Activated naive CD8-positive, alpha-beta T cell treated with anti-CD3 and anti-CD28 coated beads for 36 hours (primary cell): ENCODE results near the gene ATG5. TPM values are rescaled to one million over a fixed set of nuclear protein-coding genes. Genes with fewer than 3 reads are reported as not detected.
"Not testable (repeated sequence)": the region's sequence is repeated elsewhere in the genome, so short reads cannot be mapped to it uniquely, and the experiment has no call there.

Experiments
- DNase-seq: peaks from one replicate; pipeline ENCODE4 v3.0.0; 2021
- H3K27ac Mint-ChIP-seq: one replicate; pipeline ENCODE4 v1.8.0; 2022; ENCODE audit warnings: mild to moderate bottlenecking, moderate library complexity, mixed read lengths
- H3K27me3 Mint-ChIP-seq: one replicate; pipeline ENCODE4 v1.8.0; 2022; ENCODE audit warnings: mild to moderate bottlenecking, mixed read lengths
- H3K36me3 Mint-ChIP-seq: one replicate; pipeline ENCODE4 v1.8.0; 2021; ENCODE audit warnings: mild to moderate bottlenecking, mixed read lengths
- H3K4me1 Mint-ChIP-seq: one replicate; pipeline ENCODE4 v1.8.0; 2021; ENCODE audit warnings: mixed read lengths
- H3K4me3 Mint-ChIP-seq: one replicate; pipeline ENCODE4 v1.8.0; 2022; ENCODE audit warnings: mild to moderate bottlenecking, moderate library complexity, mixed read lengths
- H3K9me3 Mint-ChIP-seq: one replicate; pipeline ENCODE4 v1.8.0; 2022; ENCODE audit warnings: mixed read lengths
- total RNA-seq, 2 experiments: library from RNA; stranded (reverse); gene quantifications; one replicate each; pipeline ENCODE4 v1.2.3, GENCODE V29; 2021

Gene ATG5
- total RNA-seq, 2 experiments from 2014 or later, result 36.9 to 41.8 TPM

DNA sequence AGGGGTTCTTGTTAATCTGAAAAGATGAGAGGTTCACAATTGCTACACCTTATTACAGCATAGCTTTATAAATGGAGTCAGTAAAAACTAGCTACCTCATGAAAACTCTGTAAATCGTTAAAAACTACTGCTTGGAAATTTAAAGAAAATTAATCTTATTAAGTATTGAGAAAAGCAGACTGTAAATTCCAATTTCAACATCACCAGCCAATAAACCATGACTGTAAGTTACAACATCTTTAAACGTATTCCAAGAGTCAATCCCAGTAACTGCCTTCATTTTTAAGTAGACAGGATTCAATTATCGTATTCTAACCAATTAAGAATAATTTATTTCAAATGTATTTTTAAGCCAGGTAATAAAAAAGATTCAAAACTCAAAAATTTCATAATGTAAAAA is 70.3 kb downstream of the ATG5 start:
- H3K27me3 Mint-ChIP-seq, result no peaks in the 10 kb centered on the region
- H3K4me3 Mint-ChIP-seq, result no peak overlapping the region
- peaks cover 12% of the 10 kb centered on the region for H3K4me1 Mint-ChIP-seq
- peaks cover 7% of the 10 kb centered on the region for H3K36me3 Mint-ChIP-seq
- no peak for DNase-seq
- H3K27ac Mint-ChIP-seq, result no peak overlapping the region
- H3K9me3 Mint-ChIP-seq, result no peaks in the 10 kb centered on the region

DNA sequence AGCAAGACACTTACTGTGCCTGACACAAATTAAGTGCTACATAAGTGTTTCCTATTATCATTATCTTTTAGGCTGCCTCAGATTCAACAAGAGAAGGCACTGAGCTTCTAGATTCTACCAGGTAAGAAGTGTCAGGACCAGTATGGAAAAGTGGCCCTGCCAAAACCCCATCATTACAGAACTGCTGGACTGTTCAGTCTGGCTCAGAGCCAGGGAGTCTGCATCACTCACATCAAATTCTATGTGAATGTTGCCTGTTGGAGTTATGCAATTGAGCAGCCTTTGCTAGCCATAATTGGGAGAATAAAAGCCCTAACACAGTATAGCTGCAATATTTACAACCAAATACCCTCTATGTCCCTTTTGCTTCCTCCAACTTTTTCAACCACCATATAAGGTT is 70.9 kb downstream of the ATG5 start:
- Mint-ChIP-seq H3K4me3 (no peak overlapping the region), H3K36me3 (peaks cover 2% of the 10 kb centered on the region), H3K27me3 (no peaks in the 10 kb centered on the region), H3K4me1 (peaks cover 12% of the 10 kb centered on the region), H3K9me3 (no peaks in the 10 kb centered on the region), H3K27ac (no peak overlapping the region)
- DNase-seq, result no peak

DNA sequence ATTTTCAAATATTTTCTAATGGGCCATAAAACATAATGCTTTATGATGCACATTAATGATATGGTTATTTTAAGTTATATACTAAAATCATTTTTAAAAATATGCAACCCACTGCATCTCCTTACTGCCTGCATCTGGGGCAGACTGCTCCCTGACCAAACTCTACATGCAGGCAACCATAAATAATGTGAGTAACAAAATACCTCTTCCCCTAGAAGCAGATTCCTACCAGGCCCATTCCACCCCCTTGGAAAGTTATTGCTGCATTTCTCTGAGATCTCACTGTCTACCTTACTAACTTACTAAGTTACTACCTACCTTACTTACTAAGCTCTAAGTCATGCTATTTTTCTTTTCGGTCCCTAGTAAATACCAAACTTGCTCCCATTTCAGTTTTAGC is 71.8 kb downstream of the ATG5 start:
- DNase-seq, result no peak
- peaks cover 12% of the 10 kb centered on the region for H3K4me1 Mint-ChIP-seq

GRCh38 chr6:106253172-106253571 is 72.4 kb downstream of the ATG5 start:
- Mint-ChIP-seq H3K27me3 (no peaks in the 10 kb centered on the region), H3K27ac (no peak overlapping the region), H3K4me1 (peaks cover 12% of the 10 kb centered on the region), H3K9me3 (no peaks in the 10 kb centered on the region), H3K4me3 (no peak overlapping the region), H3K36me3 (peaks cover 1% of the 10 kb centered on the region)
- DNase-seq, result no peak

More for the DNA sequence above, 71.8 kb downstream of the ATG5 start:
- H3K4me3 Mint-ChIP-seq, result no peak overlapping the region
- peaks cover 1% of the 10 kb centered on the region for H3K36me3 Mint-ChIP-seq
- no peaks in the 10 kb centered on the region for H3K27me3 Mint-ChIP-seq
- no peak overlapping the region for H3K27ac Mint-ChIP-seq
- no peaks in the 10 kb centered on the region for H3K9me3 Mint-ChIP-seq

GRCh38 chr6:106252687-106253086 is 72.9 kb downstream of the ATG5 start:
- no peak for DNase-seq
- Mint-ChIP-seq H3K4me1 (peaks cover 8% of the 10 kb centered on the region), H3K27ac (no peak overlapping the region), H3K36me3 (peaks cover 3% of the 10 kb centered on the region), H3K27me3 (no peaks in the 10 kb centered on the region), H3K9me3 (no peaks in the 10 kb centered on the region), H3K4me3 (no peak overlapping the region)

- H3K4me3 Mint-ChIP-seq, H3K36me3 Mint-ChIP-seq, H3K4me1 Mint-ChIP-seq: not testable (repeated sequence)
These were observed 73.9 kb downstream of the ATG5 start for GRCh38 chr6:106251531-106252255.

DNA sequence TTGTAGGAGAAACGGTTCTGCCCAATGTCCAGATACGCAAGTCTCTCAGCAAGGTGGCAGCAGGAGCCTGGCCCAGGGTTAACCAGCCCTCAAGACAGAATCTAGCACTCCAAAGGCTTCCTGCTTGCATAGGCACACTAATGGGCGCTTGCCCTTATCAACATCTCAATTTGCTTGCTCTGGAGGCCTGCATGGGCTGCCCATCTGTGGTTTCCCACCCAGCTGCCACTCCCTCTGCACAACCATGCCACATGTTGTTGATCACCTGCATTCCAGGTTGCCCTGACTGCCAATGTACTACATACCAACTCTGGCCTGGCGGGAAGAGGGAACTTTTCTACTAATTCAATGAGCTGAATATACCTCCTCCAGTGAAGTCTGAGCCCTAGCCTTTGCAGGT is 74.6 kb downstream of the ATG5 start:
- no peak for DNase-seq
- peaks cover 10% of the 10 kb centered on the region for H3K36me3 Mint-ChIP-seq
- H3K9me3 Mint-ChIP-seq, result no peaks in the 10 kb centered on the region
- no peak overlapping the region for H3K4me3 Mint-ChIP-seq
- peak overlapping the region; percentile 70 for H3K27ac Mint-ChIP-seq
- H3K4me1 Mint-ChIP-seq, result peaks cover 8% of the 10 kb centered on the region
- no peaks in the 10 kb centered on the region for H3K27me3 Mint-ChIP-seq

More at GRCh38 chr6:106251531-106252255, 73.9 kb downstream of the ATG5 start:
- not testable (repeated sequence) for H3K9me3 Mint-ChIP-seq, DNase-seq, H3K27ac Mint-ChIP-seq, H3K27me3 Mint-ChIP-seq

DNA sequence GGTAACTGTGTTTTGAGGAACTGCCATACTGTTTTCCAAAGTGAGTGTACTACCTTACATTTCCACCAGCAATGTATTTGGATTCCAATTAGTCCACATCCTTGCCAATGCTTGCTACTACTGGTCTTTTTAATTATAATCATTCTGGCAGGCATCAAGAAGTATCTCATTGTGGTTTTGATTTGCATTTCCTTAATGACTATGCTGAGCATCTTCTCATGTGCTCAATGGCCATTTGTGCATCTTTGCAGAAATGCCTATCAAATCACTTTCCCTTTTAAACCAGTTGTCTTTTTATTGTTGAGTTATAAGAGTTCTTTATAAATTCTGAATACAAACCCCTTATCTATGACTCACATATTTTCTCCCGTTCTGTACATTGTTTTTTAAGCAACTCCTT is 75.9 kb downstream of the ATG5 start:
- Mint-ChIP-seq H3K27me3 (no peaks in the 10 kb centered on the region), H3K4me1 (peaks cover 8% of the 10 kb centered on the region), H3K4me3 (no peak overlapping the region), H3K36me3 (peaks cover 15% of the 10 kb centered on the region), H3K27ac (no peak overlapping the region), H3K9me3 (no peaks in the 10 kb centered on the region)
- no peak for DNase-seq

- Mint-ChIP-seq H3K4me3 (no peak overlapping the region), H3K27me3 (no peaks in the 10 kb centered on the region), H3K36me3 (peaks cover 27% of the 10 kb centered on the region), H3K4me1 (peaks cover 7% of the 10 kb centered on the region), H3K9me3 (no peaks in the 10 kb centered on the region), H3K27ac (no peak overlapping the region)
- no peak for DNase-seq
These were observed 77.8 kb downstream of the ATG5 start for GRCh38 chr6:106247733-106248132.

- H3K27ac Mint-ChIP-seq, result no peak overlapping the region
- DNase-seq, result no peak
- no peaks in the 10 kb centered on the region for H3K9me3 Mint-ChIP-seq
- no peaks in the 10 kb centered on the region for H3K27me3 Mint-ChIP-seq
- peaks cover 29% of the 10 kb centered on the region for H3K36me3 Mint-ChIP-seq
- peaks cover 3% of the 10 kb centered on the region for H3K4me1 Mint-ChIP-seq
- no peak overlapping the region for H3K4me3 Mint-ChIP-seq
These were observed 78.3 kb downstream of the ATG5 start for GRCh38 chr6:106247293-106247692.

DNA sequence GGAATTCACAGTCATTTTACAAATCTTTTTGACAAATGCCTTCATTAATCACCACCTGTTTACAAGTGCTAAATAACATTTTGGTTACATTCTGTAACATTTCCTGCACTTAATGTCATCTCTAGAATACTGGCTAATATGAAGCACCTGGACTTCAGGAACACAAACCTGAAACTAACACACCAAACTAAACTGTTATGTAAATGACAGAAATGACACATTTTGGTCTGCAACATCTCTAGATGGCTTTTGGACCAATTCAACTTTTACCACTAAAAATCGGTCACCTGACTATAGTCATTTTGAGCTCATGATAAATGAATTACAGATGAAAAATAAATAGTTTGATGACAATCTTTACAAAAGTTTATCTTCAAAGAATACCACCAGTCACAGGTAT is 80.6 kb downstream of the ATG5 start:
- no peaks in the 10 kb centered on the region for H3K9me3 Mint-ChIP-seq
- no peak for DNase-seq
- no peaks in the 10 kb centered on the region for H3K27me3 Mint-ChIP-seq
- no peaks in the 10 kb centered on the region for H3K4me1 Mint-ChIP-seq
- no peak overlapping the region for H3K27ac Mint-ChIP-seq
- no peak overlapping the region for H3K4me3 Mint-ChIP-seq
- H3K36me3 Mint-ChIP-seq, result peaks cover 39% of the 10 kb centered on the region

DNA sequence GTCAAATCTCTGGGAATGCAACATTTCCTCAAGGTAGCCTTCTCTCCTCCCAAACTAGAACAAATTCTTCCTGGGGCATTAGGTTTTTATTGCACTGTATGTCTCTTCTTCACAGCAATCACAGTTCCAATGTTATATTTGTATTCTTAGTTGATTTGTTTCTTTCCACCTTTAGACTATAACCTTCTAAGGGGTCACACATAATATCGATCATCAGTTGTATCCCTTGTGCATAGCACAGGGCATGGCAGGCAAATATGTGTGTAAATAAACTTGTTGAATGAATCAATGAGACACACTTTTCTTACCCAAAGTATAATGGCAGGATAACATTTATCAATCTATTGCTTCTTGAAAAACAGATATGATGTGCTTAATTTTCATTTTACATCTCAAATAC is 81.0 kb downstream of the ATG5 start:
- Mint-ChIP-seq H3K36me3 (peaks cover 39% of the 10 kb centered on the region), H3K27ac (no peak overlapping the region), H3K27me3 (no peaks in the 10 kb centered on the region), H3K9me3 (no peaks in the 10 kb centered on the region), H3K4me3 (no peak overlapping the region), H3K4me1 (no peaks in the 10 kb centered on the region)
- DNase-seq, result no peak

DNA sequence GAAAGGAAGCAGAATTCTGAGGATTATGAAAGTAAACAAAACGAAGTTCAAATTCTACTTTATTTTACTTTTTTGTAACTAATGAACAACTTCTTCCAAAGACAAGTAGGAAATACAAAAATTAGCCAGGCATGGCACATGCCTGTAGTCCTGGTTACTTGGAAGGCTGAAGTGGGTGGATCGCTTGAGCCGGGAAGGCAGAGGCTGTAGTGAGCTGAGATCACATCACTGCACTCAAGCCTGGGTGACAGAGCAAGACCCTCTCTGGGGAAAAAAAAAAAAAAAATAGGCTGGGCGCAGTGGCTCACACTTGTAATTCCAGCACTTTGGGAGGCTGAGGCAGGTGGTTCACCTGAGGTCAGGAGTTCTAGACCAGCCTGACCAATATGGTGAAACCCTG is 82.3 kb downstream of the ATG5 start:
- Mint-ChIP-seq H3K27me3 (no peaks in the 10 kb centered on the region), H3K4me1 (no peaks in the 10 kb centered on the region), H3K36me3 (peaks cover 43% of the 10 kb centered on the region), H3K4me3 (no peak overlapping the region), H3K27ac (no peak overlapping the region), H3K9me3 (no peaks in the 10 kb centered on the region)
- DNase-seq, result no peak

- Mint-ChIP-seq H3K9me3 (no peaks in the 10 kb centered on the region), H3K27ac (no peak overlapping the region), H3K36me3 (peaks cover 45% of the 10 kb centered on the region), H3K4me1 (no peaks in the 10 kb centered on the region), H3K27me3 (no peaks in the 10 kb centered on the region), H3K4me3 (no peak overlapping the region)
- no peak for DNase-seq
These were observed 84.1 kb downstream of the ATG5 start for GRCh38 chr6:106241498-106241897.

DNA sequence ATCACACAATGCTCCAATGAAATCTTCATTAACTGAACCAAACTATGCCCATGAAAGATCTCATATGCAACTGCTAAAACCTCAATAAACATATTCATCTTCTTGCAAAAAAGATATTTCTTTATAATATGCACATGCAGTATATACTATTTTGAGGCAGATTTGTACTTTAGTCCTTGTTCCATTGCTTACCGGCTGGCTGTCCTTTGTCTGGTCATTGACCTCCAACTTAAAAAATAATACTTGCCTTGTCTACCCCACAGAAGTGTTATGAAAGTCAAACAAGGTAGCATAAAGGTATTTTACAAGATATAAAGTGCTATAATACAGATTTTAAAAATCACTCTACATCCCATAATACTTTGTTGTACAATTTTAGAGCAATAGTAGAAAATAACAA is 88.3 kb downstream of the ATG5 start:
- Mint-ChIP-seq H3K4me1 (no peaks in the 10 kb centered on the region), H3K4me3 (no peak overlapping the region), H3K9me3 (peaks cover 1% of the 10 kb centered on the region), H3K27ac (no peak overlapping the region), H3K27me3 (no peaks in the 10 kb centered on the region), H3K36me3 (peaks cover 48% of the 10 kb centered on the region)
- DNase-seq, result no peak

DNA sequence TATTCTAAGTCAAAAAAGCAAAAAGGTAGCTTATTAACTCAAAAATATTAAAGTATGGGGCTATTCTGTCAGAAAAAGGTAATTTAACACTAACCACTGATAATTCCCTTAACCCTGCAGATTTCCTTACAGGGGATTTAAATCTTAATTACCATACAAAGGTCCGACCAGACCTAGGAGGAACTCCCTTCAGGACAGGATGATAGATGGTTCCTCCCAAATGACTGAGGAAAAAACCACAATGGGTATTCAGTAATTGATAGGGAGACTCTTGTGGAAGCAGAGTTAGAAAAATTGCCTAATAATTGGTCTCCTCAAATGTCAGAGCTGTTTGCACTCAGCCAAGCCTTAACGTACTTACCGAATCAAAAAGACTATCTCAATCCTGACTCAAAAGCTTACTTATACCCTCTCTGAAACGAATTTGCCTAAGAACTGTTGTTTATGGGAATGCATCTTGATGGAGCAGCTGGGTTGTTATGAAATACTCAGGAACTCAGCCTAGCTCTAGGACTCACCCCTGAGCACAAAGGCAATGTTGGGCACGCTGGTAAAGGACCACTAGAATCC is 95.6 kb downstream of the ATG5 start:
- not testable (repeated sequence) for H3K9me3 Mint-ChIP-seq, H3K4me3 Mint-ChIP-seq, H3K27ac Mint-ChIP-seq, H3K4me1 Mint-ChIP-seq, DNase-seq, H3K27me3 Mint-ChIP-seq
- peaks cover 27% of the 10 kb centered on the region for H3K36me3 Mint-ChIP-seq
